NCI-H2081 treated with DMSO at 0.1 percent for 48 hours (cell line): ENCODE data around the gene SIGLEC8.
"Not testable (repeated sequence)": the region's sequence is repeated elsewhere in the genome, so short reads cannot be mapped to it uniquely, and the experiment has no call there.

Experiments used
- DNase-seq: peaks from one replicate; lab custom pipeline; 2025; lab: John Stamatoyannopoulos, UW

Gene SIGLEC8

GRCh38 chr19:51473009-51473707, 14.9 kb upstream of the SIGLEC8 start:
- no peak for DNase-seq

- DNase-seq: no peak
Observed at GRCh38 chr19:51472607-51473006, 14.4 kb upstream of the SIGLEC8 start.

GRCh38 chr19:51471527-51471926, 13.3 kb upstream of the SIGLEC8 start:
- no peak for DNase-seq

- no peak for DNase-seq
Observed at GRCh38 chr19:51470966-51471365, 12.7 kb upstream of the SIGLEC8 start.

GRCh38 chr19:51469629-51470028, 11.4 kb upstream of the SIGLEC8 start:
- DNase-seq: no peak

GRCh38 chr19:51469162-51469561, 10.9 kb upstream of the SIGLEC8 start:
- DNase-seq: no peak

GRCh38 chr19:51468545-51468920, 10.3 kb upstream of the SIGLEC8 start:
- no peak for DNase-seq

GRCh38 chr19:51467864-51468544, 9.8 kb upstream of the SIGLEC8 start:
- no peak for DNase-seq

GRCh38 chr19:51466723-51467122, 8.5 kb upstream of the SIGLEC8 start:
- no peak for DNase-seq

GRCh38 chr19:51463976-51464581, 5.8 kb upstream of the SIGLEC8 start:
- DNase-seq: not testable (repeated sequence)

GRCh38 chr19:51462681-51463080, 4.4 kb upstream of the SIGLEC8 start:
- no peak for DNase-seq

- DNase-seq: no peak
Observed at GRCh38 chr19:51462276-51462675, 4.0 kb upstream of the SIGLEC8 start.

- DNase-seq: no peak
Observed at GRCh38 chr19:51461723-51462161, 3.5 kb upstream of the SIGLEC8 start.

- no peak for DNase-seq
Observed at GRCh38 chr19:51460164-51460992, 2.1 kb upstream of the SIGLEC8 start.

- DNase-seq: no peak
Observed at GRCh38 chr19:51458899-51459505, 748 bp upstream of the SIGLEC8 start.

GRCh38 chr19:51457351-51458013, 772 bp downstream of the SIGLEC8 start:
- DNase-seq: no peak

GRCh38 chr19:51456541-51457290, 1.5 kb downstream of the SIGLEC8 start:
- DNase-seq: no peak

- no peak for DNase-seq
Observed at GRCh38 chr19:51450730-51451307, 7.4 kb downstream of the SIGLEC8 start.

- DNase-seq: no peak
Observed at GRCh38 chr19:51448411-51449016, 9.7 kb downstream of the SIGLEC8 start.

- DNase-seq: no peak
Observed at GRCh38 chr19:51448011-51448410, 10.2 kb downstream of the SIGLEC8 start.
